ENCODE measurements around the gene COG7.

DNA sequence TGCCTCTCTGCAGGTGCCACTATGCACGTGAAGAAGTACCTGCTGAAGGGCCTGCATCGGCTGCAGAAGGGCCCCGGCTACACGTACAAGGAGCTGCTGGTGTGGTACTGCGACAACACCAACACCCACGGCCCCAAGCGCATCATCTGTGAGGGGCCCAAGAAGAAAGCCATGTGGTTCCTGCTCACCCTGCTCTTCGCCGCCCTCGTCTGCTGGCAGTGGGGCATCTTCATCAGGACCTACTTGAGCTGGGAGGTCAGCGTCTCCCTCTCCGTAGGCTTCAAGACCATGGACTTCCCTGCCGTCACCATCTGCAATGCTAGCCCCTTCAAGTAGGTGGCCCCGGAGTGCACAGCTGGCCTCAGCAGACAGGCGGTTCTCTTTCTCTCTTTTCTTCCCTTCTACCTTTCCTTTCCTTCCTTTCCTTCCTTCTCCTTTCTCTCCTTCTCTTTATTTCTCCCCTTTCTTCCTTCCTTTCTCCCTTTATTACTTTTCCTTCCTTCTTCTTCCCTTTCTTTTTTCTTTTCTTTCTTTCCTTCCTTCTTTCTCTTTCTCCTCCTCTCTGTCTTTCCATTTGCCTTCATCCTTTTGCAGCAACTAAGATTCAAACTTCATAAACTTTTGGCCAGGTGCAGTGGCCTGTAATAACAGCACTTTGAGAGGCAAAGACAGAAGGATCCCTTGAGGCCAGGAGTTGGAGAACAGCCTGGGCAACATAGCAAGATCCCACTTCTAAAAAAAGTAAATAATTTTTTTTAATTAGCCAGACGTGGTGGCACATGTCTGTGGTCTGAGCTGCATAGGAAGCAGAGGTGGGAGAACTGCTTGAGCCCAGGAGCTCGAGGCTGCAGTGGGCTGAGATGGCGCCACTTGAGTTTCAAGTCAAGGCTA lies 104.2 kb downstream of the COG7 start:
- TF ChIP-seq, protein P1, sequence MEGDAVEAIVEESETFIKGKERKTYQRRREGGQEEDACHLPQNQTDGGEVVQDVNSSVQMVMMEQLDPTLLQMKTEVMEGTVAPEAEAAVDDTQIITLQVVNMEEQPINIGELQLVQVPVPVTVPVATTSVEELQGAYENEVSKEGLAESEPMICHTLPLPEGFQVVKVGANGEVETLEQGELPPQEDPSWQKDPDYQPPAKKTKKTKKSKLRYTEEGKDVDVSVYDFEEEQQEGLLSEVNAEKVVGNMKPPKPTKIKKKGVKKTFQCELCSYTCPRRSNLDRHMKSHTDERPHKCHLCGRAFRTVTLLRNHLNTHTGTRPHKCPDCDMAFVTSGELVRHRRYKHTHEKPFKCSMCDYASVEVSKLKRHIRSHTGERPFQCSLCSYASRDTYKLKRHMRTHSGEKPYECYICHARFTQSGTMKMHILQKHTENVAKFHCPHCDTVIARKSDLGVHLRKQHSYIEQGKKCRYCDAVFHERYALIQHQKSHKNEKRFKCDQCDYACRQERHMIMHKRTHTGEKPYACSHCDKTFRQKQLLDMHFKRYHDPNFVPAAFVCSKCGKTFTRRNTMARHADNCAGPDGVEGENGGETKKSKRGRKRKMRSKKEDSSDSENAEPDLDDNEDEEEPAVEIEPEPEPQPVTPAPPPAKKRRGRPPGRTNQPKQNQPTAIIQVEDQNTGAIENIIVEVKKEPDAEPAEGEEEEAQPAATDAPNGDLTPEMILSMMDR (conservative IDR thresholded peaks at IDR 0.05 in 1 of 2, IDR thresholded peaks at IDR 0.05 in 1 of 2; ENCODE audit: low read depth in 1 of 2, low read length in 2 of 2) = peak in 1 of 2 donors; percentile 16
- TF ChIP-seq EZH2 (IDR thresholded peaks at IDR 0.05; ENCODE audit: low read length, missing control alignments) = no peak
